HG02763 (cell line): Measurements from ENCODE around the gene PLOD1.
A peak's percentile ranks its signal among the peaks of the same experiment; 100 is the strongest.

Experiments used
- ATAC-seq: cut with Tn5 transposase; IDR thresholded peaks from one replicate; pipeline ENCODE4 v1.9.1; 2021; ENCODE audit warnings: mild to moderate bottlenecking, moderate library complexity; ENCODE audit not compliant: unreplicated experiment

Gene PLOD1

DNA sequence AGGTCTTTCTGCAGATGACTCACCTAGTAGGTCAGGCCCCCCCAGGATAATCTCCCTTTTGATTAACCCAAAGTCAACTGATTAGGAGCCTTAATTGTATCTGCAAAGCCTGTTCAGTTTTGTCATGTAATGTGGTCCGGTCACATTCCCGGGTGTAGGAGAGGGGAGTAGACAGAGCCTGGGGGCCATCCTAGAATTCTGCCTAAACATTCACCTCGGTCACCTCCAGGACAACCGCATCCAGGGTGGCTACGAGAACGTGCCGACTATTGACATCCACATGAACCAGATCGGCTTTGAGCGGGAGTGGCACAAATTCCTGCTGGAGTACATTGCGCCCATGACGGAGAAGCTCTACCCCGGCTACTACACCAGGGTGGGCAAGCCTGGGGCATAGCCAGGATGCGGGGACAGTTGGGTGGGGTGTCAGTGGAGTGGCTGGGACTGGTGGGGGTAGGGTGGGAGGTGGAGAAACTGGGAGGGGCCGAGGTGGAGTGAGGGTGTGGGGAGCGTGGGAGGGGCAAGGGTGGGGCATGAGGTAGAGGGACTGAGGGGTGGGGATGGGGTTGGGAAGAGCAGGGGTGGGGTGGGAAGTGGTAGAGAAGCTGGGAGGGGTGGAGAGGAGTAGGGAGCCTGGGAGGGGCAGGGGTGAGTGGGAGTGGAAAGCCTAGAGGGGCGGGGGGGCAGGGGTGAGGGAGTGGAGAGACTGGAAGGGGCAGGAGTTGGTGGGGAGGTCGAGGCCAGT, 36.1 kb downstream of the PLOD1 start:
- ATAC-seq = no peak

DNA sequence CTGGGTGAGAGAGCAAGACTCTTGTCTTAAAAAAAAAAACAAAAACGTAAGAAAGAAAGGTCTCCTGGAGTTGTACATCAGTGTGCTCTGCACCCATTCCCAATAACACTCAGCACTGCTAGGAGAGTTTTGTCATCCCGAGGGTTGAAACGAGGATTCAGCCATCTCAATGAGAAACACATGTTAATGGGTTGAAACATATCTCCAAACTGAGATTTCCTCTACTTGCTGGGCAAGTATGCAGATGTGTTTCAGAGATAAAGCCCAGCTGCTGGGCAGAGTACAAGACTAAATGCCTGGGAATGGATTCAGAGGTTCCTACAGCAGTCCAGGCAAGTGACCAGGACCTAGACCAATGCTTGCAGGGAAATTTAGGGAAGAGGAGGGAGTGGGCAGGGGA, 43.1 kb downstream of the PLOD1 start:
- ATAC-seq = no peak

DNA sequence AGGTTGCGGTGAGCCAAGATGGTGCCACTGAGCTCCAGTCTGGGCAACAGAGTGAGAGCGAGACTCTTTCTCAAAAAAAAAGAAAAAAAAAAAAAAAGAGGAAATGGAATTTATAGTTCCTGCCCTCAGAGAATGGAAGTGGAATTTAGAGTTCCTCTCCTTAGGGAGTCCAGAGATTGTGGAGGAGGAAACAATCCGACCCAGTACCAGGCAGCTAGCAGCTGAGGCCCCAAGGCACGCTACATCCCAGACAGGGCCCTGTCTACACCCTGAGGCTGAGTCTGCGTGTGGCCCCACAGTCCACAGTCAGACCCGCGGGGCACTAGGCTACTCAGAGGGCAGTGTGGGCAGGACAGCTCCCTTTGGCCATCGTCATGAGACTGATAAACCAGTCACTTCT, 43.8 kb downstream of the PLOD1 start:
- ATAC-seq = no peak

DNA sequence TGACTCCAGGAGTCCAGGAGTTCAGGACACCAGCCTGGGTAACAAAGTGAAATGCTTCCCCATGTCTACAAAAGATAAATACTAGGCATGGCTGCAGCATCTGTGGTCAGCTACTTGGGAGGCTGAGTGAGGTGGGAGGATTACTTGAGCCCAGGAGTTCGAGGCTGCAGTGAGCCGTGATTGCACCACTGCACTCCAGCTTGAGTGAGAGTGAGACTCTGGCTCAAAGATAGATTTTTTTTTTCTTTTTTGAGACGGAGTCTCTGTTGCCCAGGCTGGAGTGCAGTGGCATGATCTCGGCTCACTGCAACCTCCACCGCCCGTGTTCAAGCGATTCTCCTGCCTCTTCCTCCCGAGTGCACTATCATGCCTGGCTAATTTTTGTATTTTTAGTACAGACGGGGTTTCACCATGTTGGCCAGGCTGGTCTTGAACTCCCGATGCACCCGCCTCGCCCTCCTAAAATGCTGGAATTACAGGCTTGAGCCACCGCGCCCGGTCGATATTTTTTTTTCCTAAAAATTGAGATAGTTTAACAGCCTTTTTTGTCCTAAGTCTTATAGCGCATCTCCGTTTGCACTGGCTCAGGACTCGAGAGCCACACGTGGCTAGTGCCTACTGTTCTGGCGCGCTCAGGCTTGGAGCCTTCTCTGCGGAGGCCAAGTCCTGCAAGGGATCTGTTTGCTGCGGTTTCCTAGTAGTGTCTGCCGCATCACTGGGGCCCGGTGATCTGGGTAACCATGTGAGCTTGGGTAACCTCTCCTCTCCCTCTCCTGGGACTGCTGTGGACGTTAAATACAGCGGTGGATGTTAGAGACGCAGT, 44.7 kb downstream of the PLOD1 start:
- no peak for ATAC-seq

DNA sequence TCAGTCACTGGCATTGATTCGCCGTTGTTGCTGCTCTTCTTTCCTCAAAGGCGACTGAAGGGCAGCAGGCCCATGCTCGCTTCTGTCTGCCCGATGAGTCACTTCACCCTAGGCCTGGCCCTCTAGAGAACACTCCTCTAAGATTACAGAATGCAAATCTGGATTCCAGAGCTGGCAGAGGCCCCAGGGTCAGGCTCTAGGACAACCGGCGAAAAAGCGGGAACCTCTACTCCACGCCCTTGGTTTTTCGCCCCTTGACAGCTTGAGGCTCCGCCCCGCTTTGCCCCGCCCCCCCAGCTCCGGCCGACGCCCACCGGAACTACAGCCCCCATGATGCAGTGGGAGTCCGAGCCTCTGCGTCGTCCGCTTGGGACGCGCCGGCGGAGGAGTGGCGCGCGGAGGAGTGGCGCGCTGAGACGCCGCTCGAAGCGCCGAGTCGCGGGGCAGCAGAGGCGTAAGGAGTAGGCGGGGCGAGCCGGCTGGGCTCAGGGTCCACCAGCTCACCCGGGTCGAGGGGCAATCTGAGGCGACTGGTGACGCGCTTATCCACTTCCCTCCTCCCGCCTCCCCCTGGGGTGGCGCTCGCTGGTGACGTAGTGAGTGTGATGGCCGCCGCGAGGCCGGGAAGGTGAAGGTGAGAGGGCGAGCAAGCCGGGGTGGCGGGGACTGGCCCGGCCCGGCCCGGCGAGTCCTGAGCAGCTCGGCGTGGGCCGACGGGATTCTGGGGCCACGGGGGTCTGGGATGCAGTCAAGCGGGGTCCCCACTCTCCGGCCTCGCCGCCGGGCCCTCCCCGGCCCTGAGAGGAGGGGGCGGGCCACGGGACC, 45.5 kb downstream of the PLOD1 start, which contains the start of gene MFN2:
Gene MFN2 (plus strand): TSS at position 594 of the 825 bp plus-strand sequence. CDS start 8,725 bp downstream, outside the sequence.
- ATAC-seq = peak; percentile 90

DNA sequence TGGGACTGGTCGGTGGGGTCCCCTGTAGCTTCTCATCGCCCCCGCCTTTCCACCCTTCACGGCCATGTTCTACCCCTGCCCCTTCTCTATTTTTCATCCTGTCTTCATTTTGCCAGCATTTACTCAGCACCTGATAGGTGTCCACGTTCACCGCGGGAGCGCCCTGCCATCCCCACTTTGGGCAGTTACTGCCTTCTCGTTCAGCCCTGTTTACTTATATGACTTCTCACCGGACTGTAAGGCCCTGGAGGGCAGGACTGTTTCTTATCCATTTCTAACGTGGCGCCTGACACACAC, 46.1 kb downstream of the PLOD1 start:
- no peak for ATAC-seq

DNA sequence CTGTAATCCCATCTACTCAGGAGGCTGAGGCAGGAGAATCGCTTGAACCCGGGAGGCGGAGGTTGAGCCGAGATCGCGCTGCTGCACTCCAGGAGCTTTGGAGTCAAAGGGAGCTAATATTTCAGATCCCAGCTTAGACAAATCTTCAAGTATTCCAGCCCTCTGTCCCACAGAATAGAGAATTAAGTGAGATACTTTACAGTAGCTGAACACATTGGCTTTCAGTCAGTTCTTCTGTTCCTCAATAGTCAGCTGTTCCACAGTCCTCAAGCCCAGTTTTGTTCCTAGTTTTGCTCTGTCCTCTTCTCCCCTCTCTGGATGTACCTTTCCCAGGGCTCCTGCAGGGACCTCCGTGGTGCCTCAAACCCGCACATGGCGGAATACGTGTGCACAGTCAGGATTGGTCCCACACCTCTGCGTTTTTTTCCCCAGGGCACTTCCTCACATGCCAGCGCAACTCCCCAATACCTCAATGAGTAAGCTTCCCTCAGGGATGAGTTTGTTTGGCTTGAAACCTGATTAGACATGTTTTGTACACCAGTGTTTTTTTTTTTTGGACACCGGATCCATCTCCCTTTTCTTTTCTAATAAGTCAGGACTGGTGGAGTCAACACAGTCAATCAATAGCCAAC, 47.0 kb downstream of the PLOD1 start:
- ATAC-seq = no peak

DNA sequence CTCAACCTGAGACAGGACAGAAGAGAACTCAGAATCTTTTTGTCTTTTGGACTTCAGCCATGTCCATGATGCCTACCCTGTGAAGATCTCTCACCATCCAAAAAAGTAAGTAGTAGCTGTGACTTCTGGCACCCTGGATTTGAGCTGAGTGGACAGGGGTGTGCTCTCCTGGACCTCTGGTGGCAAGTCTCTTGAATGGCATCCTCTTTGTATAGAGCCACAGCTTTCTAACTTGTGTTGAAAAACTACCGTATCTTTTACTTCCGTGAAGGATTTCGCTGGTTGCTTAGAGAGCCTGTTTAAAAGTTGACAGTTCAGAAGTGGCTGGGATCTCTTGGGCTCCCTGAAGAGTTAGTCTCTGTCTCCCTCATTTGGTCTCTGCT, 47.5 kb downstream of the PLOD1 start:
- ATAC-seq = no peak

DNA sequence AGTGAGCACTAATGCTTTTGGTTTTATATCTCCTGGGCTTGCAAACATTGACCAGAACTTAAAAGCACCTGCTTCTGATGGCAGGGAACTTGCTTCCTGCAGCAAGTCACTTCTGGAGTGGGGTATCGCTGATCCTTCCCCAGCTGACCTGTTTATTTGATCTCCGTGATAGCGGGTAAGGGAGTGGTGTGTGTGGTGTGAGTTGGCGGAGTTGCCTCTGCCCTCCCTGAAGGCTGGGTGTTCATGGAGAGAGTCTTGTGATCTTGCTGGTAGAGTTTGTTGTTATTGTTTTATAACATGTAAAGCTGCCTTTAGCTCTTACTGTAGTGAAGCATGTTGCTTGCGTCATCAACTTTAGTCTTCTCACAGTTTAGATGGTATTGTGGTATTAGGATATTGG, 49.6 kb downstream of the PLOD1 start:
- no peak for ATAC-seq

DNA sequence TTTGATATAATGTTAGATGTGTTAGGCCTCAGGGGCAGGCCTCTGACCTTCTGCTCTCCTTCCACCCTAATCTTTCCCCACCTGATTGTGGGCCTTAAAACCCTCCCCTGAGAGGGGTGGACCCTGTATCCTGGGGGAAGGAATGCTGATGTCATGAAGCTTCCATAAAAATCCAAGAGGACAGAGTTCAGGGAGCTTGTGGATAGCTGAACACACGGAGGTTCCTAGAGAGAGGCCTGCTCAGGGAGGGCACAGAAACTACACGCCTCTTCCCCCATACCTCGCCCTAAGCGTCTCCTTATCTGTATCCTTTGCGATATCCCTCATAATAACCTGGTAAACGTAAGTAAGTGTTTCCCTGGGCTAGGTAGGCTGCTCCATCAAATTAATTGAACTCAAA, 50.1 kb downstream of the PLOD1 start:
- ATAC-seq = no peak

DNA sequence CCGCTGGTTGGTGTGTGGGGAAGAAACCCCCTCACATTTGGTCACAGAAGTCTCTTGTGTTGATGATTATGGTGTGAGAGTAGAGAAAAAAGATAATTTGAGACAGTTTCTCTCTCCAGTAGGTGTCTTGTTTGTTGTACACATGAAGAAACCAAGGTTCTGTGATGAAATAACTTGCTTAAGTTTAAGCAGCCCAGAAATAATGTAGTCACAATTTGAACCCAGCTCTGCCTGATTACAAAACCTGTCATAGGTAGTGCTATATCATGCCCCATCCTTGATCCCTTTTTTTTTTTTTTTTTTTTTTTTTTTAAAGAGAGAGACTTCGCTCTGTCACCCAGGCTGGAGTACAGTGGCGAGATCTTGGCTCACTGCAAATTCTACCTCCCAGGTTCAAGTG, 50.7 kb downstream of the PLOD1 start:
- no peak for ATAC-seq

DNA sequence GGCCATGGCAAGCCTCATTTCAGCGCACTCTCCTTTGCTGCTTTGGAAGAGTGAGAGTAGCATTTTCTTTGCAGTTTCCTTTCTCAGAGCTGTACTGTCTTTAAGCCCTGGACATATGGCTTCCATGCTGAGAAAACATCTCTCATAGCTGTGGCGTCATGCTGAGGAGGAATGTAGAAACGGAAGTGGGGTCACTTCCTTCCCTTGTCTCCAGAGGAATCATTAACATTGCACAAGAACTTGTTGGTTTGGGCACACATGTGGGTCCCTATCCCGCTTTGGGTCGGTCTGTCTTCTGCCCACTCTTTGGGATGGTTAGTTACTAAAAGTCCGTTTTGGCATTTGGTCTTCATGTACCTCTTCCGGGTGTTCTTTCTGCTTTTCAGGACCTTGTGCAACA, 51.3 kb downstream of the PLOD1 start:
- no peak for ATAC-seq

DNA sequence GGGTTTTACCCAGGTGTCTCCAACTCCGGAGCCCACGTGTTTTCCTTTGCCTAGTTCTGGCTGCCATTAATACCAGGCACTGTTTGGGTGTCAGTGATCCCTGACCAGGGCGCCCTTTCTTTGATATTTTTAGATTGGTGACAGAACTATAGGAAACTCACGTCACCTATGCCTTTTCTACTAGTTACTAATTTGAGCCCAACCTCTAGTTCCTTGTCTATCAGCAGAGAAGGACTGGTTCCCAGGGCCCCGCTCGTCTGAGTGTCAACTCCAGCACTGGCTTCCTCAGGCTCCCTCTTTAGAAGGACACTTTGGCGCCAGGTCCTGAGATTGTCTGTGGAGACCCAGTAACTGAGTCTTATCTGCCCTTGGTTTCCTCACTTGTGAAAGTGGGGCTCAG, 55.2 kb downstream of the PLOD1 start:
- ATAC-seq = no peak

DNA sequence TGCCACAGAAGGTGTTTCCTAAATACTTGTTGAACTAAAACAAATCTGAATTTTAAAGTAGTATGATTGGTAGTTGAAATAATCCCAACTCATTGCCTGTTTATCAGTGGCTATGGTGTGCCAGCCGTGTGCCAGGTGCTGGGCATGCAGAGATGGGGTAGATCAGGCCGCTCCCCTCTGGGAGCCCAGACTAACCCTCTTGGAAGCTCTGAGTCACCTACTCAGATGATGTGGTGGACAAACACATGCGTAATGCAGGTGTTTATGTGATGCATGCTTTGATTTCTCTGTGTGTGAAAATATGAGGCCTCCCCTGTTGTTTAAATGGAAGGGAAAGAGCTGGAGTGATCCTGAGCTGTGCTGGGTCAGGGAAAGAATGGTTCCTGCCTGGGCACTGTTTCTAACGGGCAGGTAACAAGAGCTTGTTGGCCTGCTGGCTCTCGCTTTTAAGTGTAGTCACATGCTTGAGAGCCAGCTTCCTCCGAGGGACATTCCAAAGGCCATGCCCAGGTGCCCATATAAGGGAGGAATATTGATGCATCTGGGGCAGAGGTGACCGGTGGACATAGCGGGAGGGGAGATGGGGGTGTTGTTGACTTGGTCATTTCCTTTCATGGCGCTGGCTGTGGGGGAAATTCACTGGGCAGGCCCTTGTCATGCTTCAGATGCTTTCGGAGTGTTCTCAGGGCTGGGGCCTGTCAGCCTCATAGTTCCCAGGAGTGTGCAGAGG, 56.0 kb downstream of the PLOD1 start:
- ATAC-seq = no peak

DNA sequence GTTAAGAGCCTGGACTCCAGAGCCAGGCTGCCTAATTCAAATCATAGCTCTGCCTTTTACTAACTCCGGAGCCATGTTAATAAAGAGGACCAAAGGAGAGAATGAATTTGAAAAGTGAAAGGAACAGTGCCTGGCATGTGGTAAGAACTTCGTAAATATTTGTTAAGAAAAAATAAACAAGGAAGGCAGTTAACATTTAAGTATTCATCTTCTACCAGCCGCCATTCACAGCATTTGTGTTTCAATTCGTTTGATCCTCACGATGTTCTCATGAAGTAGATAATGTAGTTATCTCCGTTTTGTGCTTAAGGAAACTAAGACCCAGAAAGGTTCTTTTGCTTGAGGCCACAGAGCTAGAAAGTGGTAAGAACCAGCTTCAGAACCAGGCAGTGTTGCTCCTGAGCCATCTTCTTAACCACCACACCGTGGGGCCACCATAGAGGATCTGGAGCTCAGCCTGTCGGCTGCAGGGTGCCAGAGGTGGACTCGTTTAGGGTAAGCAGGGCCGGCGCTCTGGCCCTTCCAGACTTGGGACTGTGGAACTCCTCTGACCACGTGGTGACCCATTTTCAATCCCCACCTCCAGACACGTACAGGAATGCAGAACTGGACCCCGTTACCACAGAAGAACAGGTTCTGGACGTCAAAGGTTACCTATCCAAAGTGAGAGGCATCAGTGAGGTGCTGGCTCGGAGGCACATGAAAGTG, 57.6 kb downstream of the PLOD1 start:
- no peak for ATAC-seq

DNA sequence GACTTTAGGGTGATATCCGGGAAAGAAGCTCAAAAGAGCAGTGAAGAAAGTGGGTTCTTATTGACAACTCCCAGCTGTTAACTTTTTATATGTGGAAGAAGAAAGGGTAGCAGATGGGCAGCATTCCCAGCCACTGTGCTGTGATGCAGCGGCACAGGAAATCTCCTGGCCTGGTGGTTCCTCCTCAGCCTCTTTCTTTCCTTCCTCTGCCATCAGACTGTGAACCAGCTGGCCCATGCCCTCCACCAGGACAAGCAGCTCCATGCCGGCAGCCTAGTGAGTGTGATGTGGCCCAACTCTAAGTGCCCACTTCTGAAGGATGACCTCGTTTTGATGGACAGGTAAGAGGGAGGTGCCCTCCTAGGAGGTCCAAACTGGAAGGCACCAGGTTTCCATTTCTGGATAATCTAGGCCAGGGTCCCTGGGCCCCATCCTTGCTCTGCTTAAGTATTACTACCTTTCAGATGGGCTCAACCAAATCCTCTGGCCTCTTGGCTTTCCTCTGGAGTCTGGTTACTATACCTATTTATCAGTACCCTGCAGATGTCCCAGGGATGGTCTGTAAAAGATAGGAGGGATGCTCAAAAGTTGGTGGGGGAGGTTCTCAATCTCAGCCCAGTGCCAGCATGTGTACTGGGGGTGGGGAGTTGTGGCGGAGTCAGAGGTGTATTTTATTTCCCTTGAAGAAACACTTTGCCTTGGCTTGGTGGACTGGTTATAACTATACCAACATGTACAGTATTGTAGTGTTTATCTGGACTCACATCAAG, 62.7 kb downstream of the PLOD1 start:
- no peak for ATAC-seq

DNA sequence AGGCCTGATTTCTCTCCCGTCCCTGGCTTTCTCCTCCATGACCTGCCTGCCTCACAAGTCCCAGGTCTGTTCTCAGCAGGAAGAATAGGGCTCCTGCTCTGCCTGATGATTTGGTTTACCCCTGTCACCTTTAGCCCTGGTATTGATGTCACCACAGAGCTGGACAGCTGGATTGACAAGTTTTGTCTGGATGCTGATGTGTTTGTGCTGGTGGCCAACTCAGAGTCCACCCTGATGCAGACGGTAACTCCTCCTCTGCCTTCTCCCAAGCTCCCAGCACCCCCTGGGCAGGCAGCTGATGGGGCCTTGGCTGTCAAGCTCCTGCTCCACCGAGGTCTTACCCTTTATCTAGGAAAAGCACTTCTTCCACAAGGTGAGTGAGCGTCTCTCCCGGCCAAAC, 64.1 kb downstream of the PLOD1 start:
- no peak for ATAC-seq

DNA sequence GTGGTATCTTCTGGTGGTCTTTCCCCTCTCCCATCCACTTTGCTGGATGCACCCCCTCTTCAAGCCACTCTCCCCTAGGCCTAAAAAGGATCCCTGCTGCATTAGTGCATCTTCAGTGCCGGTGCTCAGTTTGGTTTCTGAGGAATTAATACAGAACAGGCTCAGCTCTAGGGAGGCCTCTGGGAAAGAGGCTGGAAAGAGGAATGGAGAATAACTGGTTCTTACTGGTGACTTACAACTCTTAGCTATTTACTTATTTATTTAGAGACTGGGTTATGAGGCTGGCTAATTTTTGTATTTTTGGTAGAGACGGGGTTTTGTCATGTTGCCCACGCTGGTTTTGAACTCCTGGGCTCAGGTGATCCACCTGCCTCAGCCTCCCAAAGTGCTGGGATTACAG, 64.7 kb downstream of the PLOD1 start:
- ATAC-seq = no peak

DNA sequence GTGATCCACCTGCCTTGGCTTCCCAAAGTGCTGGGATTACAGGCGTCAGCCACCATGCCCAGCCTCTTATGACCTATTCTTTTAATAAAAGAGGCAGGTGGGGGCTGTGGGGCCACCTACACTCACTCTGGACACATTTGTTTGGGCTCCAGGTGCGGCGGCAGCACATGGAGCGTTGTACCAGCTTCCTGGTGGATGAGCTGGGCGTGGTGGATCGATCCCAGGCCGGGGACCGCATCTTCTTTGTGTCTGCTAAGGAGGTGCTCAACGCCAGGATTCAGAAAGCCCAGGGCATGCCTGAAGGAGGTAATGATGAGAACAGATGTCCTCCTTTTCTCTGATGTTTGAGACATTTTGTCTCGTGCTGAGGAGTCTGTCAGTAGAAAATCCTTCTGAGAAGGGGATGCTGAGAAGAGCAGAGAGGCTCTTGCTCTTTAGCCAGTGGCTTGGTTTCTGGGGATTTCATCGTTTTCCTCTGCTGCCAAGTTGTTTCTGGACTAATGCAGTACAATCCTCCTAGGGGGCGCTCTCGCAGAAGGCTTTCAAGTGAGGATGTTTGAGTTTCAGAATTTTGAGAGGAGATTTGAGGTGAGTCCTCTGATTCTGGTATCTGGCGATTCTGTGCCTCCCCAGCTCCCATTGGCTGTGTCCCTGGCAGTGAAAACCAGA, 66.9 kb downstream of the PLOD1 start:
- ATAC-seq = no peak
